Liver (tissue), 9 donors: ENCODE data around the gene GMEB1. TPM values are rescaled to one million over a fixed set of nuclear protein-coding genes. Genes with fewer than 3 reads are reported as not detected.
"Not testable (repeated sequence)": the region's sequence is repeated elsewhere in the genome, so short reads cannot be mapped to it uniquely, and the experiment has no call there.

ENCODE experiments used
- DNase-seq: peaks from one replicate; pipeline ENCODE4 v3.0.0-alpha.2; 2017; ENCODE audit warnings: low spot score
- H3K27ac ChIP-seq, 2 donors: one replicate each; pipeline ENCODE4 v1.7.0; 2013; ENCODE audit warnings: inconsistent platforms in 2 of 2, low read length in 2 of 2, control low read depth in 1 of 2, low read depth in 1 of 2, mild to moderate bottlenecking in 1 of 2
- H3K27me3 ChIP-seq, 4 donors: one replicate each; pipeline versions ENCODE4 v1.6.1 to v1.7.0; 2013; ENCODE audit warnings: low read length in 3 of 4, inconsistent platforms in 1 of 4, mild to moderate bottlenecking in 1 of 4, moderate library complexity in 1 of 4; ENCODE audit not compliant: control insufficient read depth in 4 of 4, insufficient read depth in 4 of 4
- H3K36me3 ChIP-seq, 4 donors: one replicate each; pipeline versions ENCODE4 v1.6.1 to v1.7.0; 2013; ENCODE audit warnings: low read length in 3 of 4, mild to moderate bottlenecking in 3 of 4, low read depth in 1 of 4, moderate library complexity in 1 of 4; ENCODE audit not compliant: control insufficient read depth in 4 of 4, insufficient read depth in 3 of 4
- H3K4me1 ChIP-seq, 4 donors: one replicate each; pipeline versions ENCODE4 v1.6.1 to v1.7.0; 2013; ENCODE audit warnings: low read length in 3 of 4, mild to moderate bottlenecking in 3 of 4, moderate library complexity in 1 of 4; ENCODE audit not compliant: control insufficient read depth in 4 of 4, insufficient read depth in 4 of 4
- H3K4me3 ChIP-seq, 3 donors: one replicate each; pipeline versions ENCODE4 v1.6.1 to v1.7.0; 2013; ENCODE audit warnings: low read length in 3 of 3, control low read depth in 1 of 3, low read depth in 1 of 3, mild to moderate bottlenecking in 1 of 3
- H3K9ac ChIP-seq, 2 donors: one replicate each; pipeline ENCODE4 v1.7.0; 2013; ENCODE audit warnings: low read length in 2 of 2, mild to moderate bottlenecking in 2 of 2, moderate library complexity in 2 of 2, control low read depth in 1 of 2, low read depth in 1 of 2
- H3K9me3 ChIP-seq, 4 donors: one replicate each; pipeline versions ENCODE4 v1.6.1 to v1.7.0; 2013; ENCODE audit warnings: low read length in 3 of 4; ENCODE audit not compliant: control insufficient read depth in 4 of 4
- FOXA1 ChIP-seq: IDR thresholded peaks from 2 replicates; pipeline ENCODE4 v1.6.1; 2016; ENCODE audit warnings: antibody characterized with exemption
- GABPA ChIP-seq, 2 donors: IDR thresholded peaks in 1 of 2; conservative IDR thresholded peaks in 1 of 2; 2 replicates each; pipeline ENCODE4 v1.6.1; 2016; ENCODE audit warnings: antibody characterized with exemption in 2 of 2, mild to moderate bottlenecking in 1 of 2, moderate library complexity in 1 of 2
- HNF4A ChIP-seq, 2 donors: conservative IDR thresholded peaks; 2 replicates each; pipeline ENCODE4 v1.6.1; 2016; ENCODE audit warnings: antibody characterized with exemption in 2 of 2, mild to moderate bottlenecking in 2 of 2
- HNF4G ChIP-seq: IDR thresholded peaks from 2 replicates; pipeline ENCODE4 v1.6.1; 2016; ENCODE audit warnings: antibody characterized with exemption
- JUND ChIP-seq, 2 donors: IDR thresholded peaks; 2 replicates each; pipeline ENCODE4 v1.6.1; 2016; ENCODE audit warnings: antibody characterized with exemption in 2 of 2
- RAD21 ChIP-seq, 2 donors: IDR thresholded peaks; 2 replicates each; pipeline ENCODE4 v1.6.1; 2016; ENCODE audit warnings: antibody characterized with exemption in 2 of 2, mild to moderate bottlenecking in 2 of 2
- RXRA ChIP-seq, 2 donors: IDR thresholded peaks; 2 replicates each; pipeline ENCODE4 v1.6.1; 2017 to 2018; ENCODE audit warnings: antibody characterized with exemption in 2 of 2, mild to moderate bottlenecking in 1 of 2
- TAF1 ChIP-seq: conservative IDR thresholded peaks from 2 replicates; pipeline ENCODE4 v1.6.1; 2016; ENCODE audit warnings: antibody characterized with exemption, mild to moderate bottlenecking
- YY1 ChIP-seq: IDR thresholded peaks from 2 replicates; pipeline ENCODE4 v1.6.1; 2016; ENCODE audit warnings: antibody characterized with exemption, mild to moderate bottlenecking
- WGBS: extraction: QIAGEN DNeasy Blood & Tissue Kit; methylation state at CpG from one replicate; pipeline ENCODE4 v1.1.7; 2013; 5-methylcytosine and 5-hydroxymethylcytosine counted together
- polyA plus RNA-seq, 2 donors: library from polyadenylated mRNA; stranded (reverse) in 1 of 2; unstranded in 1 of 2; fragments of 200-250 nt in 1 of 2; fragments of >200 nt in 1 of 2; fragmentation: Nextera tagmentation in 1 of 2; extraction: Ambion mirVana in 1 of 2; gene quantifications; one replicate each; pipeline versions ENCODE4 v1.2.1 to v1.2.3, GENCODE V29; 2013 to 2015
- total RNA-seq, 2 donors: library from RNA; depleted of rRNA; stranded (reverse); fragments of >200 nt; gene quantifications; one replicate each; pipeline ENCODE4 v1.2.3, GENCODE V29; 2014
- TF ChIP-seq, protein P1 (sequence below): IDR thresholded peaks from 2 replicates; pipeline ENCODE4 v1.6.1; 2016; ENCODE audit warnings: antibody characterized with exemption
- TF ChIP-seq, protein P2 (sequence below): IDR thresholded peaks from 2 replicates; pipeline ENCODE4 v1.6.1; 2016; ENCODE audit warnings: antibody characterized with exemption, mild to moderate bottlenecking
- TF ChIP-seq, protein P3 (sequence below): IDR thresholded peaks from 2 replicates; pipeline ENCODE4 v1.6.1; 2016; ENCODE audit warnings: antibody characterized with exemption
- TF ChIP-seq, protein P4 (sequence below): IDR thresholded peaks from 2 replicates; pipeline ENCODE4 v1.6.1; 2016; ENCODE audit warnings: antibody characterized with exemption
- donor health status: healthy.
- donor health status: healthy.
- donor health status: healthy.
- donor health status: healthy.
- donor health status: healthy.

Gene GMEB1
- total and polyA plus RNA-seq, 4 donors: 1.8 to 6.1 (median 3.8) TPM

DNA sequence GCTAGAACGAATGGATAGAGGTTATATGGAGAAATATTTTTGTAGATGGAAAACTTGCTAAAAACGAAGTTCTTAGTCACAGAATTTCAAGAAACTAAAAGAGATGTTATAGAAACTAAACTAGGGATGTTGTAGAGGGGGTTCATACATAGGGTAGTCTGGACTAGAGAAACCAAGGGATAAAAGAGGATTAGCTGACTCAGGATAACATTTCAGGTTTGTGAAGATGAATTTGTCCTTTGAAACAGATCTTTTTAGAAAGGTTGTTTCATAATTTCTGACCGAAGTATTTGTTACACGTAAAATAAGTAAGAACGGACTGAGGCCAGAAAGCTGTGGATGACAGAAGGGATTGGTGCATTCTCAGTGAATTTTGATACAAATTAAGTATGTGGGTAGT is 81.7 kb downstream of the GMEB1 start:
- Histone ChIP-seq H3K4me3 (no peak overlapping the region), H3K4me1 (peaks cover 8 to 26% (median 11%) of the 10 kb centered on the region in 4 donors), H3K27ac (no peak overlapping the region), H3K27me3 (no peaks in the 10 kb centered on the region), H3K9ac (no peak overlapping the region), H3K36me3 (peaks cover 1 to 10% (median 5%) of the 10 kb centered on the region in 4 donors), H3K9me3 (no peaks in the 10 kb centered on the region)
- 92% methylated on average over 5 of the region's 5 CpGs for WGBS
- no peak for DNase-seq
- TF ChIP-seq, protein P1, sequence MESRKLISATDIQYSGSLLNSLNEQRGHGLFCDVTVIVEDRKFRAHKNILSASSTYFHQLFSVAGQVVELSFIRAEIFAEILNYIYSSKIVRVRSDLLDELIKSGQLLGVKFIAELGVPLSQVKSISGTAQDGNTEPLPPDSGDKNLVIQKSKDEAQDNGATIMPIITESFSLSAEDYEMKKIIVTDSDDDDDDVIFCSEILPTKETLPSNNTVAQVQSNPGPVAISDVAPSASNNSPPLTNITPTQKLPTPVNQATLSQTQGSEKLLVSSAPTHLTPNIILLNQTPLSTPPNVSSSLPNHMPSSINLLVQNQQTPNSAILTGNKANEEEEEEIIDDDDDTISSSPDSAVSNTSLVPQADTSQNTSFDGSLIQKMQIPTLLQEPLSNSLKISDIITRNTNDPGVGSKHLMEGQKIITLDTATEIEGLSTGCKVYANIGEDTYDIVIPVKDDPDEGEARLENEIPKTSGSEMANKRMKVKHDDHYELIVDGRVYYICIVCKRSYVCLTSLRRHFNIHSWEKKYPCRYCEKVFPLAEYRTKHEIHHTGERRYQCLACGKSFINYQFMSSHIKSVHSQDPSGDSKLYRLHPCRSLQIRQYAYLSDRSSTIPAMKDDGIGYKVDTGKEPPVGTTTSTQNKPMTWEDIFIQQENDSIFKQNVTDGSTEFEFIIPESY: no peak
- TF ChIP-seq GABPA (IDR thresholded peaks at IDR 0.05 in 1 of 2, conservative IDR thresholded peaks at IDR 0.05 in 1 of 2): no peak
- TF ChIP-seq, protein P2, sequence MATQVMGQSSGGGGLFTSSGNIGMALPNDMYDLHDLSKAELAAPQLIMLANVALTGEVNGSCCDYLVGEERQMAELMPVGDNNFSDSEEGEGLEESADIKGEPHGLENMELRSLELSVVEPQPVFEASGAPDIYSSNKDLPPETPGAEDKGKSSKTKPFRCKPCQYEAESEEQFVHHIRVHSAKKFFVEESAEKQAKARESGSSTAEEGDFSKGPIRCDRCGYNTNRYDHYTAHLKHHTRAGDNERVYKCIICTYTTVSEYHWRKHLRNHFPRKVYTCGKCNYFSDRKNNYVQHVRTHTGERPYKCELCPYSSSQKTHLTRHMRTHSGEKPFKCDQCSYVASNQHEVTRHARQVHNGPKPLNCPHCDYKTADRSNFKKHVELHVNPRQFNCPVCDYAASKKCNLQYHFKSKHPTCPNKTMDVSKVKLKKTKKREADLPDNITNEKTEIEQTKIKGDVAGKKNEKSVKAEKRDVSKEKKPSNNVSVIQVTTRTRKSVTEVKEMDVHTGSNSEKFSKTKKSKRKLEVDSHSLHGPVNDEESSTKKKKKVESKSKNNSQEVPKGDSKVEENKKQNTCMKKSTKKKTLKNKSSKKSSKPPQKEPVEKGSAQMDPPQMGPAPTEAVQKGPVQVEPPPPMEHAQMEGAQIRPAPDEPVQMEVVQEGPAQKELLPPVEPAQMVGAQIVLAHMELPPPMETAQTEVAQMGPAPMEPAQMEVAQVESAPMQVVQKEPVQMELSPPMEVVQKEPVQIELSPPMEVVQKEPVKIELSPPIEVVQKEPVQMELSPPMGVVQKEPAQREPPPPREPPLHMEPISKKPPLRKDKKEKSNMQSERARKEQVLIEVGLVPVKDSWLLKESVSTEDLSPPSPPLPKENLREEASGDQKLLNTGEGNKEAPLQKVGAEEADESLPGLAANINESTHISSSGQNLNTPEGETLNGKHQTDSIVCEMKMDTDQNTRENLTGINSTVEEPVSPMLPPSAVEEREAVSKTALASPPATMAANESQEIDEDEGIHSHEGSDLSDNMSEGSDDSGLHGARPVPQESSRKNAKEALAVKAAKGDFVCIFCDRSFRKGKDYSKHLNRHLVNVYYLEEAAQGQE: no peak
- no peak for TF ChIP-seq TAF1
- TF ChIP-seq, protein P3, sequence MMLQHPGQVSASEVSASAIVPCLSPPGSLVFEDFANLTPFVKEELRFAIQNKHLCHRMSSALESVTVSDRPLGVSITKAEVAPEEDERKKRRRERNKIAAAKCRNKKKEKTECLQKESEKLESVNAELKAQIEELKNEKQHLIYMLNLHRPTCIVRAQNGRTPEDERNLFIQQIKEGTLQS: no peak
- TF ChIP-seq JUND (IDR thresholded peaks at IDR 0.05): no peak
- TF ChIP-seq RXRA (IDR thresholded peaks at IDR 0.05): no peak
- no peak for TF ChIP-seq RAD21 (IDR thresholded peaks at IDR 0.05)
- TF ChIP-seq HNF4A (conservative IDR thresholded peaks at IDR 0.05): no peak
- TF ChIP-seq YY1: no peak
- TF ChIP-seq FOXA1: no peak
- TF ChIP-seq HNF4G: no peak
- TF ChIP-seq, protein P4, sequence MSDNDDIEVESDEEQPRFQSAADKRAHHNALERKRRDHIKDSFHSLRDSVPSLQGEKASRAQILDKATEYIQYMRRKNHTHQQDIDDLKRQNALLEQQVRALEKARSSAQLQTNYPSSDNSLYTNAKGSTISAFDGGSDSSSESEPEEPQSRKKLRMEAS: no peak

DNA sequence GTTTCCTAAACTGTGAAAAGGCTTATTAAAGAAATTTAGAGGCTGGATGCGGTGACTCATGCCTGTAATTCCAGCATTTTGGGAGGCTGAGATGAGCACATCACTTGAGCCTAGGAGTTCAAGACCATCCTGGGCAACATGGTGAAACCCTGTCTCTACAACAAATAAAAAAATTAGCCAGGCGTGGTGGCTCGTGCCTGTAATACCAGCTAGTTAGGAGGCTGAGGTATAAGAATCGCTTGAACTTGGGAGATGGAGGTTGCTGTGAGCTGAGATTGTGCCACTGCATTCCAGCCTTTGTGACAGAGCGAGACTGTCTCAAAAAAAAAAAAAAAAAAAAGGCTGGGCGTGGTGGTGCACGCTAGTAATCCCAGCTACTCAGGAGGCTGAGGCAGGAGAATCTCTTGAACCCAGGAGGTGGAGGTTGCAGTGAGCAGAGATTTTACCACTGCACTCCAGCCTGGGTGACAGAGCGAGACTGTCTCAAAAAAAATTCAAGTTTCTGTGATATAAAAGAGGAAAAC is 82.2 kb downstream of the GMEB1 start:
- not testable (repeated sequence) for H3K36me3 ChIP-seq, H3K9ac ChIP-seq, DNase-seq, H3K27ac ChIP-seq, H3K4me3 ChIP-seq, H3K9me3 ChIP-seq, H3K27me3 ChIP-seq
- 83% methylated on average over 8 of the region's 8 CpGs for WGBS
- peaks cover 8 to 31% (median 12%) of the 10 kb centered on the region in 4 donors for H3K4me1 ChIP-seq
